Cerebellar nuclear complex (tissue), 1 donor: Measurements from ENCODE around the gene MGP.
A peak's percentile ranks its signal among the peaks of the same experiment; 100 is the strongest.

ENCODE experiments used
- DNase-seq, 2 experiments: peaks; one replicate each; lab custom pipeline; 2025; lab: John Stamatoyannopoulos, UW

MGP gene

DNA sequence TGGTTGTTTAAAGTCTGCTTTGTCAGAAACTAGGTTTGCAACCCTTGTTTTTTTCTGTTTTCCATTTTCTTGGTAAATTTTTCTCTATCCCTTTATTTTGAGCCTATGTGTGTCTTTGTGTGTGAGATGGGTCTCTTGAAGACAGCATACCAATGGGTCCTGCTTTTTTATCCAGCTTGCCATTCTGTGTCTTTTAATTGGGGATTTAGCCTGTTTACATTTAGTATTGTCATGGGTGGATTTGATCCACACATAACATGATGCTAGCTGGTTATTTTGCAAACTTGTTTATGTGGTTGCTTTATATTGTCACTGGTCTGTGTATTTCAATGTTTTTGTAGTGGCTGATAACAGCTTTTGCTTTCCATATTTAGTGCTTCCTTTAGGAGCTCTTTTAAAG is 25.2 kb downstream of the MGP start:
- no peak for DNase-seq

DNA sequence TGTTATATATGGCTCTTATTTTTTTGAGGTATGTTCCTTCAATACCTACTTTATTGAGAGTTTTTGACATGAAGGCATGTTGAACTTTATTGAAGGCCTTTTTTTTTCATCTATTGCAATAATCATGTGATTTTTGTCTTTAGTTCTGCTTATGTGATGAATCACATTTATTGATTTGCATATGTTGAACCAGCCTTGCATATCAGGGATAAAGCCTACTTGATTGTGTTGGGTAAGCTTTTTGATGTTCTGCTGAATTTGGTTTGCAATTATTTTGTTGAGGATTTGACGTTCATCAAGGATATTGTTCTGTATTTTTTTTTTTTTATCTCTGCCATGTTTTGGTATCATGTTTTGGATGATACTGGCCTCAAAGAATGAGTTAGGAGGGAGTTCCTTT is 27.1 kb downstream of the MGP start:
- no peak for DNase-seq

DNA sequence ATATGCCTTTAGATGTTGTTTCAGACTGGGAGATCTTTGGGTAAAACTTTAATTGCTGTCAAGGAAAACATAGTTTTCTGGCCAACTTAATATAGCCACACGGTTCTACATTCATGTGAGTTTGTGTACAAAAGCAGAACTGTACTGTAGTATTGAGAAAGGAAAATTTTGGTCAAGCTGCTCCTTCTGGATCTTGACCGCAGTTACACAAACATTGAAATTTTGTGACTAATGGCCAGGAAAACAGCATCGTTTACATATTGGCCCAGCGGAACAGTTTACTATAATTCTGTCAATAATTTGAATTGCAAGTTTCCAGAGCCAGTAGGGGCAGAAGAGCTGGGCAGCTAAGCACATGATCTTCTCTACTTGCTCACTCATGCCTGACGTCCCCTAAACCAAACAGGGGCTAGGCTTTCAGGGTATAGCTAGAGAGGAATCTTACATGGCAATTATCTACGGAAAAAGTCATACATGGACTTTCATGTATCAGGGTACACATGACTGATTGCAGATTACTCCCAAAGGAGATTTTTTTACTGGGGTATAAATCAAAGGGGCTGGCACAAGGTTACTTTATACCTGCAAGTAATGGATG is 31.0 kb downstream of the MGP start:
- no peak for DNase-seq

DNA sequence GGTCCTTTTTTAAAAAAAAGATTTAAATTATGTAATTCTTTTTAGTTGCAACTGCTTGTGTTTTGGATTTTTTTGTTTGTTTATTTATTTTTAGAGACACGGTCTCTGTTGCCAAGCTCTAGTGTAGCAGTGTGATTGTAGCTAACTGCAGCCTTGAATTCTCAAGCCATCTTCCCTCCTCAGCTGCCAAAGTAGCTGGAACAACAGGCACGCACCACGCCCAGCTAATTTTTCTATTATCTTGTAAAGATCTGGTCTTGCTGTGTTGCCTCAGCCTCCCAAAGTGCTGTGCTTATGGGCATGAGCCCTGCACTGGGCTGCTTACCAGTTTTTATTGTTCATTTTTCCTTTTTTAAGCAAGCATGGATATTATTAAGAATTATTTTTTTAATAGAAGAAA is 31.7 kb downstream of the MGP start:
- DNase-seq, result no peak

DNA sequence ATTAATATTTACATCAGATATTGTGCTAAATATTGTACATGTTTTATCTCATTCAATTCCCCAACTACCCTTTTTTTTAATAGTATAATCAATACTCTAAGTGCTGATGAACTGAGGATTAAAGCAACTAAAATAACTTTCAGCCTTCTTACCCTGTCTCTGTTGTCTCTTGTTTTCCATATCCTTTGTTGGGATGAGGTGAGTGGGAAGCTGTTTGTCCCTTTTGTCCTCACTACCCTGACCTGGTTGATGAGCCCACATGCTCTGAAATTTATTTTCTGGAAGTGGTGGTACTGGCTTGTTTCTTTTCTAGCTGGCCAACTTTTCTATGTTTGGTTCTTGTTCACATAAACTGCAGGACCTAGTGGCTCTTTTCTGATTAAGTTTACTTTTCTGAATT is 32.8 kb downstream of the MGP start:
- DNase-seq, result no peak

DNA sequence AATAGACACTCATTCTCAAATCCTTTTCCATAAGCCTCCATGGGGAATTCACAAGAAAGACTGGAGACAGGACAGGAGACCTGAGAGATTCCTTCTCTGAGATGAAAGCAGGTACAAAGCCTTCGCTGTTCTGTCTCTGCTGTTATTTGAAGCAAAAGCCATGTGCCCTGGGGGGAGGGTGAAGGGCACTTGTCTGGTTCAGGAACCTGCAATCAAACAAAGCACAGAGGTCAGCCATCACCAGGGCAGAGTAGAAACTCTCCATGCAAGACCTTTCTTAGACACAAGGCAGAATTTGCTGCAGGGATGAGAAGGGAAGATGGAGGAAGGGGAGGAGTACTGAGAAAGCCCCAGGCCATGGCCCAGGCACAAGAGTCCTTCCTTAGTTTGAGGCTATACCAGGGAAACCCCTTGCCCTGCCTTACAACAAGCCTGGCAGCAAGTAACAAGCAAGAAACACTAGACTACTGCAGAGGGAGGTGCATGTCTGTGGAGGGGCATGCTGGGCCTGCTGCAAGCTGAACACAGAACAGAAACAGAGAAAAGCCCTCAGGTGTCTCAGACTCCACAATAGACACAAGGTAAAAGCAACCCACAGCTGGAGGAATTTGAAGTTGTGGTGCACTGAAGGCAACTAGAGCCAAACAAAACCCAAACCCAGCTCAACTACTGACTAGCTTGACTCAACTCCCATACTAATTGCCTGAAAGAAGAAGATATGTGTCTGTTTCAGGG is 34.6 kb downstream of the MGP start:
- DNase-seq, result no peak

DNA sequence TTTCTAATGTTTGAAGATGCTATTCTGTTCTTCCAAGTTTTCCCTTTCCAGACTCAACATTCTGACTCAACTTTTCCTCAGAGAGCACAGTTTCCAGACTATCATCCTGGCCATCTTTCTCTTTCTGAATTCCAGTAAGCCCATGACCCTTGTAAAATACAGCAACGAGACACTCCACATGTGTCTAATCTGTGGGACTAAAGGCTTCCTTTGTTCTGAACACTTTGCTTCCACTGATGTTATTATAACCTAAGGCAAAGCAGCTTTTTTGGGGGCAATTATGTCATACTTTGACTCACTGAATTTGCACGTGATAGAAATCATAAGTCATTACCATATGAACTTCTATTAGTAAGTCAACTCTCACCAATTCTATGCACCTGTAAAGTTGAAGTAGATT is 36.0 kb downstream of the MGP start:
- no peak for DNase-seq

DNA sequence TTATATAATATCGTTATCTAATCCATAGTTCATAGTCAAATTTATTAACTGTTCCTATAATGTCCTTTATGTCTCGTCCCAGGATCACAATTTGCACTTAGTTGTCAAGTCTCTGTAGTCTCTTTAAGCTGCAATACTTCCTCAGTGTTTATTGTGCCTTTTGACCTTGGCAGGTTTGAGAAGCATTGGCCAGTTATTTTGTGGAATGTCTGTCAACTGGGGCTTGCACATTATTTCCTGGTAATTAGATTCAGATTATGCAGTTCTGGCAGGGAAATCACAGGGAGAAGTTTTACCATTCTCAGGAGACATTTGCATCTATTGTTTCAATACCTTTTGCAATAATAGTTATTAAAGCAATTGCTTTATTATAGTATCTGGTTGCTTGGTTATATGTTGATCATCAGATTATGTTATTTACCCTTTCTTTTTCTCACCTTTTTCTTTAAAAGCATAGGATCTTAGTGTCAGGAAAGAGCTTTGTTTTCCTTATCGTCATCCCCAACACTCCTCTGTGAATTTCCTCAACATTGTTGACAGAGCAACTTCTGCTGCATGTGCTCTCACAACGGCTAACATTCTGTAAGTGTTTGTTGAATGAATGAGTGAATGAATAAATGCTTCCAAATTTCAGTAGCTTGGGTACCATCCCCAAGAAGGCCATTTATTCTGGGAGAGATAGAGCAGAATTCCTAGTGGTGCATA is 38.6 kb downstream of the MGP start:
- no peak for DNase-seq

DNA sequence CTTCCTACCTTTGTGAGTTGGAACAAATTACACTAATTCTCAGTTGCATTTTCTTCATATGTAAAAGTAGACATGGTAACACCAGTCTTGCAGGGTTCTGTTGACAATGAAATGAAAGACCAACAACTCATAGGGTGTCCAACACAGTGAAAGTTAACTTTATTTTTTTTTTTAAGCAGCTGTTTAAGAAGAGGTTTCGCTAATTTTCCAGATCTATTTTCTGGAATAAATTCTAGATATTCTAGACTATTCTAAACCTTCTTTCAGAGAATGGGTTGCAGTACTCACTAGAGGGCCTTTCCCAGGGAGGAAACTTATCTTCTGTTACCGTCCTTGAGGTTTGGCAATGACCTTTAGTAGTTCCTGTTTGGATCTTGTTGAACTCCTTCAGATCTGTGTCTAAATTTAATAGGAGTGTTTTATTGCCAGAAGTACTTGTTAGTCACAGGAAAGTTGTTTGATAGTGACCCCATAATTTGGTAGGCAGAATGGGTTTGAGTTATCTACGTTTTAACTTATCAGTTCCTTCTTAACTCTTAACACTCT is 39.5 kb downstream of the MGP start:
- DNase-seq, result no peak

DNA sequence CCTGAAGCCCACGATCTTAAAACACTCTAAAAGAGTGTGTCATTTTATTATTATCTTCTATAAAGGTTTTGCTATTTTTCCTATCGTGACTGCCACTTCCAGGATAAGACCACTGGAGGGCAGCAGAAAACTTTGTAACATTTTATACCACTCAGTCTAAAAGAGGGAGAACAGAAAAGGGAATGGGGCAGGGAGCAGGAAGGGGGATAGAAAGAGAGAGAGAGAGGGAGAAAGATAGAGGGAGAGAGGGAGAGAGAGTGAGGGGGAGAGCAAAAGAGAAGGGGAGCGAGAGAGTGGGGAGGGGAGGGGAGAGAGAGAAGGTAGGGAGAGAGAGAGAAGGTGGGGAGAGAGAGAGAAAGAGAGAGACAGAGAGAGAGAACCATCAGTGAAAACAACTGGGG is 40.3 kb downstream of the MGP start:
- peak in 1 of 2 experiments; percentile 40 for DNase-seq

DNA sequence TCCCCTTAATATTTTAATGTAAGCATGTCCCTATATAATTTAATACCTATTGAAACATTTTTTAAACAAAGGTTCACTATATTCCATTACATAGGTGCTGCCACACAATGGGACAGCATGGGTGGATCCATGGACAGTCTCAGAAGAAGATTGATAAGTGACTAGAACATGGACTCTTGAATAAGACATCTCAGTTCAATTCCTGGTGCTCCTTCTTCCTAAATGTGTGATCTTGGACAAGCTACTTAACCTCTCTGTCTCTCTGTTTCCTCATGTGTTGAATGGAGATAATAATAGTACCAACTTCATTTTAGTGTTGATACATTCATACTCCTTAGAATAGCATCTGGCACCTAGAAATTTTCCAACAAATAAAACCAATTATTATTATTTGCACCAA is 41.3 kb downstream of the MGP start:
- DNase-seq, result no peak

DNA sequence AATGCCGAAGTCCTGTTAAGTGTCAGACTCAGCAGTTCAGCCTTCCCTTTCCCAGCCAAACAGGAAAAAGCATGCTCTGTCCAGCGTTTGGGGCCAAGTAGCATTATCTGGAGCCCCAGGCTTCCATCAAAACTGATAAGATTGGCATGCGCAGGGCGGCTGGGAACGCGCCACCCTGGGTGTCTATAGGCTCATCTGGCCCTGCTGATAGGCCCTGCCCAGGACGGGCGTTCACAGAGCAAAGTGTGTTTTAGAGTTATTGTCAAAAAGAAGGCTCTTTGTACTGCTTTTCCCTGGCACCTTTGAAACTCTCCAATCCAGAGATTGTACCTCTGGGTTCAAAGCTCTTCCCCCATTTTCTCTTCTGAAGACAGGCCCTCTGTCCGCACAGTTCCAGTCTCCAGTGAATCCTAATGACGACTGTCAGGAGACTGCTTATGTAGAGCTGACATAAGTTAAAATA is 42.2 kb downstream of the MGP start, which contains the start of gene ART4:
Gene ART4, minus strand, starts transcription at position 102 of the 463 bp plus-strand sequence. CDS start 413 bp downstream, outside the sequence.
- DNase-seq, result no peak

DNA sequence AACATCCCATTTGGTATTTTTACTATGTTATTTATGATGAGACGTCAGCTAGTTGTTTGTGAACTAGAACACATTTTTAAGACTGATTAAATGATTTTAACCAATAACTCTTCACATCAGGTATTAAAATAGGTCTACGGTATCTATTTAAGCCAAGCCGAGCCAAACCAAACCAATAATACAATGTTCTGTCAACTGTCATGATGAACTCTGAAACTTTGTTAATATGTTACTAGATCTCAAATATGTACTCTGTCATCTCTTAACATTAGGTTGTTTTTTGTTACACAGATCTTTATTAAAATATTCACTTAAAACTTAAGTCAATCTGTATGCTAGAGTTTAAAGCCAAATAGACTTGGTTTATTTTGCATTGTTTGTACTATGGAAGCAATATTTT is 43.3 kb downstream of the MGP start:
- no peak for DNase-seq

DNA sequence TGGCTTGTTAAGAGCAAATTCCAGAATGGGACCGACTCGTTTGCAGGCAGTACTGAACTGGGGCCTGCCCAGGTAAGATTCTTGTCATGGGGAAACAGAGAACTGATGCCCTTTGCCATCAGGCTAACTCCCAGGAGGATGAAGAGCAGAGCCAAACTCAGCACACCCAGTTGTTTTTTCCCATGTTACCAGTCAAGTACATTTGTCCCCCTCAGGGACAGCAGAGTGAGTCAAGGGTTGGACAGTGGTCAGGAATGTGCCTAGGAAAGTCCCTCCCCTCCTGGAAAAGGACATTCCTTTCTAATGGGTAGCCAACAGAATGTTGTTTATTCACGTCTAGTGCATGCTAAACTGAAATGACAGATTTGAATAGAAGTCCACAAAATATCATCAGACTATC is 43.9 kb downstream of the MGP start:
- no peak for DNase-seq

DNA sequence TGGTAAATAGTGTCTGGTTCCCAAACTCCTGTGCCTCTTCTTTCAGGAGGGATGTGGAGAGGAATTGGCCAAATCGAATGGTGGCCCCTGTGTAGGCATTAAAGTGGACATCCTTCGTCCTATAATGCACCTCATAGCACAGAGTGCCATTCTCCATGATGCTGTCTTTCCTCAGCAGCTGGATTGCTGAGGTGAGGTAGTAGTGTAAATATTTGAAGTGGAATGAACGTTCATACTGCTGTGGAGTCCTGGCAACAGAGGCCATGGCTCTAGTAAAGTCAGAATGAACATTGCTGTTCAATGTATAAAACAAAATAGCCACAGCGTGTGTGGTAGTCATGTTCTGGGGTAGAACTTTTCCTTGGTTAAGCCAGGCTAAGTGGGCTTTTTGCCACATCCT is 45.0 kb downstream of the MGP start:
- DNase-seq, result no peak

DNA sequence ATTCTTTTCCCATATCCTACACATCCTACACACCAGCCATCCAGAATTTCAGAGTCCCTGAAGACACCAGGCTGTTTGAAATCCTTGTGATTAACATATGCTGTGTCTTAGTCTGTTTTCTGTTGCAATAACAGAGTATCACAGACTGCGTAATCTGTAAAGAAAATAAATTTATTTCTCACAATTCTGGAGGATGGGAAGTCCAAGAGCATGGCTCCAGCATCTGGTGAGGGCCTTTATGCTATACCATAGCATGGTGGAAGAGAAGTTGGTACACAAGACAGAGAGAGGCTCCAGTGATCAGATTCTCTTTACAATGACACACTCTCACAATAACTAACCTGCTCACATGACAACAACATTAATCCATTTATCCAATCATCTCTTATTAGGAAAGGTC is 46.4 kb downstream of the MGP start:
- DNase-seq, result no peak

DNA sequence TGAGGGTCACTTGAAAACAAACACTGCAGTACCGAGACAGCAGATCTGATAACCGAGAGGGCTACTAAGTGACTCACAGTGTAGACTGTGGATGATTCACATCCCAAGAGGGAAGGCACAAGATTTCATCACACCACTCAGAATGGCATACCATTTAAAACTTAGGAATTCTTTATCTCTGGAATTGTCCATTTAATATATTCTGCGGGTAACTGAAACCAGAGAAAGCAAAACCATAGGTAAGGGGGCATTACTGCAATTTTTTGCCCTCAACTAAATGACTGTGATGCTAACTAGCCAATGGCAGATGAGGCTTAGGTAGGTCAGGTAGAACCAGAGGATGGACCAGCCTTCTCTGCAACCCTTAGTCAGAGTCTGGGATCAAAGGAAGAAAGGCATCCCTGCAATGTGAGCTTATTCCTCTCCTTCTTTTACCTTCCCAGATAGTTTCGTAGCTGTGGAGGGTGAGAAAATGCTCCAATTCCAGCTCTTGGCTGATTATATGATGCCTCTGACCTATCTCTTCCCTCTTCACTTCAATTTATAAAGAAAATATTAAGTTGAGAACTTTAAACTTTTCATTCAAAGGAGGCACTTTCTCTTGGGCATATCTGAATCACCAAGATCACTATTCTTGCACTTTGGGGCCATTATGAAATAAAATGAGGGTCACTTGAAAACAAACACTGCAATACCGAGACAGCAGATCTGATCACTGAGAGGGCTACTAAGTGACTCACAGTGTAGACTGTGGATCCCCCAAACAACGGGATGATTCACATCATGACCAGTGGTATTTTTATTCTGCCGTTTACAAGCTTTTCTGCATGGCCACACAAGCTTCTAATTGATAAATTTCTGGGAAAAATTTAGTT is 49.1 kb downstream of the MGP start:
- no peak for DNase-seq

DNA sequence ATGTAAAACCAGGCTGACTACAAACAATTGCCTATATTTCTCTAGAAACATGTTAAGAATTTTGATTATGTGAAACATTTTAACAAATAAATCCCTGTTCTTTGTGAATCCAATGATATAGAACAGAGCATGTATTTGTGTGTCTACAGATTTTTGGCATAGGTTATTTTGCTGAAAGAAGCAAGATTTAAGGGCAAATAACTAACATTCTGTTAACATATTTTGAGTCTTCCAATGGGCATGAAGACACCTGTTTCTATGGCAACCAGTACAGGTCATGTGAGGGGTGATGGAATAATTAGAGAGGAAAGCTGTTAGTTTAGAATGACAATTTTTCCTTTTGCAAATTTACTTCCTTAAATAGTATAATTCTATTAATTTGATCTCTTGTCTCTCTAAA is 51.1 kb downstream of the MGP start:
- DNase-seq, result no peak

DNA sequence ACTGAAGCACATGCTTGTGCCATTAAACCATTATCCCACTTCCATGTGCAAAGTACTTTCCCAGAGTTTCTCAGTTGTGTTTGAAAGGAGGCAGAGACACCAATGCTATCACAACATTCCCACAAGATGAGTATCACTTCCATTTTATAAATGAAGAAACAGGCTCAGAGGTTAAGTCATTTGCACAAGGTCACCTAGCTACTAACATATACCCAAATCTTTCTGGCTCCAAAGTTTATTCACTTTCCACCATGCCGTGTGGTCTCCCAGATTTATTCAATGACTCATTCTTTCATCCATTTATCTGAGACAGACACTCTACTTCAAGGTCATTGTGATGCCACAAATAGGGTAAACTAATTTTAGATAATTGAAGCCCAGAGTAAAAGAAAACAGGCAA is 51.7 kb downstream of the MGP start:
- no peak for DNase-seq

DNA sequence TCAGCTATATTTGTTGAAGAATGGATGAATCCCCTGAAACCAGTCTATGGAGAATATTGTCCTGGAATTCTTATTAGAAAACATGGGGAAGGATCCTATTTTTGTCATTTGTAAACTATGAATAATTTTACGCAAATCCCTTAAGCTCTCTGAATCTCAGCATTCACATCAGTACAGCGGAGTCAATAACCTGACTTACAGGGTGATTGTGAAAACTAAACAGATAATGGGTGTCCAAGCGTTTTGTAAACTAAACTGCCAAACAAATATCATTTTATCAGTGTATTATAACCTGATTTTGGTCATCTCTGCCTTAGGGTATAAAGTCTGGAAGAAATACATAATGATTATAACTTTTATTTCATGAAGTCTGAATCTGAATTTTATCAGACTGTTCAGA is 52.3 kb downstream of the MGP start:
- DNase-seq, result no peak
